ENCODE data around the gene FAAH. TPM values are rescaled to one million over a fixed set of nuclear protein-coding genes. Genes with fewer than 3 reads are reported as not detected.

The FAAH gene
- total RNA-seq, 1 experiment from 2014 or later = 38.6 TPM

GRCh38 chr1:46444466-46444865 is 50.3 kb downstream of the FAAH start (continued):
- TF ChIP-seq, protein P1, sequence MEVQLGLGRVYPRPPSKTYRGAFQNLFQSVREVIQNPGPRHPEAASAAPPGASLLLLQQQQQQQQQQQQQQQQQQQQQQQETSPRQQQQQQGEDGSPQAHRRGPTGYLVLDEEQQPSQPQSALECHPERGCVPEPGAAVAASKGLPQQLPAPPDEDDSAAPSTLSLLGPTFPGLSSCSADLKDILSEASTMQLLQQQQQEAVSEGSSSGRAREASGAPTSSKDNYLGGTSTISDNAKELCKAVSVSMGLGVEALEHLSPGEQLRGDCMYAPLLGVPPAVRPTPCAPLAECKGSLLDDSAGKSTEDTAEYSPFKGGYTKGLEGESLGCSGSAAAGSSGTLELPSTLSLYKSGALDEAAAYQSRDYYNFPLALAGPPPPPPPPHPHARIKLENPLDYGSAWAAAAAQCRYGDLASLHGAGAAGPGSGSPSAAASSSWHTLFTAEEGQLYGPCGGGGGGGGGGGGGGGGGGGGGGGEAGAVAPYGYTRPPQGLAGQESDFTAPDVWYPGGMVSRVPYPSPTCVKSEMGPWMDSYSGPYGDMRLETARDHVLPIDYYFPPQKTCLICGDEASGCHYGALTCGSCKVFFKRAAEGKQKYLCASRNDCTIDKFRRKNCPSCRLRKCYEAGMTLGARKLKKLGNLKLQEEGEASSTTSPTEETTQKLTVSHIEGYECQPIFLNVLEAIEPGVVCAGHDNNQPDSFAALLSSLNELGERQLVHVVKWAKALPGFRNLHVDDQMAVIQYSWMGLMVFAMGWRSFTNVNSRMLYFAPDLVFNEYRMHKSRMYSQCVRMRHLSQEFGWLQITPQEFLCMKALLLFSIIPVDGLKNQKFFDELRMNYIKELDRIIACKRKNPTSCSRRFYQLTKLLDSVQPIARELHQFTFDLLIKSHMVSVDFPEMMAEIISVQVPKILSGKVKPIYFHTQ (CRISPR knock-in tag; IDR thresholded peaks at IDR 0.05) = no peak
- TF ChIP-seq CREM (CRISPR knock-in tag; IDR thresholded peaks at IDR 0.05) (no peak), SOX15 (CRISPR knock-in tag; IDR thresholded peaks at IDR 0.05) (no peak), E2F4 (CRISPR knock-in tag; IDR thresholded peaks at IDR 0.05; ENCODE audit: borderline replicate concordance, low read depth) (no peak), ZNF416 (CRISPR knock-in tag; IDR thresholded peaks at IDR 0.05) (no peak), NR2C2 (CRISPR knock-in tag; IDR thresholded peaks at IDR 0.05) (no peak), OVOL2 (CRISPR knock-in tag; IDR thresholded peaks at IDR 0.05; ENCODE audit: borderline replicate concordance) (no peak)

- CTCF ChIA-PET = interaction anchor here (0.5 to 3.9 kb wide), 27 partner anchors 8 to 226 kb away, joined by 3 to 241 read pairs (median 16); partner anchors contain the start of genes DMBX1, KNCN, MKNK1 and MOB3C
These were observed 51.7 kb downstream of the FAAH start for GRCh38 chr1:46445773-46446256.

More at GRCh38 chr1:46445773-46446256, 51.7 kb downstream of the FAAH start:
- POLR2A ChIA-PET = interaction anchor here (1.7 kb wide), 1 partner anchor 35 kb away, joined by 5 read pairs; no protein-coding TSS in a partner anchor
- Mint-ChIP-seq H3K36me3 (no peaks in the 10 kb centered on the region), H3K4me1 (peaks cover 43% of the 10 kb centered on the region), H3K27ac (no peak overlapping the region), H3K4me3 (no peak overlapping the region), H3K9me3 (no peaks in the 10 kb centered on the region), H3K27me3 (ENCODE audit: low read depth) (peaks cover 79% of the 10 kb centered on the region)
- TF ChIP-seq E2F1 (CRISPR knock-in tag; IDR thresholded peaks at IDR 0.05) (no peak), GABPB1 (CRISPR knock-in tag; IDR thresholded peaks at IDR 0.05) (no peak), E2F5 (CRISPR knock-in tag; IDR thresholded peaks at IDR 0.05) (no peak), HMGA2 (CRISPR knock-in tag; IDR thresholded peaks at IDR 0.05) (no peak), MXD4 (CRISPR knock-in tag; IDR thresholded peaks at IDR 0.05; ENCODE audit: borderline replicate concordance) (no peak), ZSCAN18 (CRISPR knock-in tag; IDR thresholded peaks at IDR 0.05) (no peak), SMAD3 (CRISPR knock-in tag; IDR thresholded peaks at IDR 0.05; ENCODE audit: borderline replicate concordance) (no peak)
- TF ChIP-seq, protein P2, sequence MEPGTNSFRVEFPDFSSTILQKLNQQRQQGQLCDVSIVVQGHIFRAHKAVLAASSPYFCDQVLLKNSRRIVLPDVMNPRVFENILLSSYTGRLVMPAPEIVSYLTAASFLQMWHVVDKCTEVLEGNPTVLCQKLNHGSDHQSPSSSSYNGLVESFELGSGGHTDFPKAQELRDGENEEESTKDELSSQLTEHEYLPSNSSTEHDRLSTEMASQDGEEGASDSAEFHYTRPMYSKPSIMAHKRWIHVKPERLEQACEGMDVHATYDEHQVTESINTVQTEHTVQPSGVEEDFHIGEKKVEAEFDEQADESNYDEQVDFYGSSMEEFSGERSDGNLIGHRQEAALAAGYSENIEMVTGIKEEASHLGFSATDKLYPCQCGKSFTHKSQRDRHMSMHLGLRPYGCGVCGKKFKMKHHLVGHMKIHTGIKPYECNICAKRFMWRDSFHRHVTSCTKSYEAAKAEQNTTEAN (CRISPR knock-in tag; IDR thresholded peaks at IDR 0.05) = no peak
- TF ChIP-seq, protein P3, sequence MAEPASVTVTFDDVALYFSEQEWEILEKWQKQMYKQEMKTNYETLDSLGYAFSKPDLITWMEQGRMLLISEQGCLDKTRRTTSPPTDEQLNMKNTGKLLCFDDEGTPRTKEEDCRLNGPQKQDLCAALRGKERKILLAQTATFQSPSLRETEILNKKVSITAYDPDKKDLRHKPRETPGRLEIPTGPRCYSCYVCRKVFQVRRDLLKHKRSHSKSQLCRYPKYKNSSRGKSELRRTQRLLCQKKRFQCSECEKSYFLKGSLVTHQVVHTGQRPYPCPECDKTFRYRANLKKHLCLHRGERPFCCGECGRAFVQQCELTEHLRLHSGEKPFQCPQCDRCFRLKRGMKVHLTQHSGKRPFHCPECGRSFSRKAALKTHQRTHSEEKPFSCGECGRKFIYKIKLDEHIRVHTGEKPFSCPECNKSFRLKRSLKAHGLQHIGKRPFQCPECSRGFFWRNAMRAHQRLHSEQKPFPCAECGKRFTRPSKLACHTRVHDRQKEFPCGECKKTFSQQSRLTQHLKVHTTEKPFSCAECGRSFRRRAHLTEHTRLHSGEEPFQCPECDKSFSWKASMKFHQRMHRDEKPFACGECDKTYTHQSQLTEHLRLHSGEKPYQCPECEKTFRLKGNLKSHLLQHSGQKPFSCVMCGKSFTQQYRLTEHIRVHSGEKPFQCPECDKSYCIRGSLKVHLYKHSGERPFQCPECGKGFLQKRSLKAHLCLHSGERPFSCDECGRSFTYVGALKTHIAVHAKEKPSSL (CRISPR knock-in tag; conservative IDR thresholded peaks at IDR 0.05) = no peak
- TF ChIP-seq, protein P4, sequence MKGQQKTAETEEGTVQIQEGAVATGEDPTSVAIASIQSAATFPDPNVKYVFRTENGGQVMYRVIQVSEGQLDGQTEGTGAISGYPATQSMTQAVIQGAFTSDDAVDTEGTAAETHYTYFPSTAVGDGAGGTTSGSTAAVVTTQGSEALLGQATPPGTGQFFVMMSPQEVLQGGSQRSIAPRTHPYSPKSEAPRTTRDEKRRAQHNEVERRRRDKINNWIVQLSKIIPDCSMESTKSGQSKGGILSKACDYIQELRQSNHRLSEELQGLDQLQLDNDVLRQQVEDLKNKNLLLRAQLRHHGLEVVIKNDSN (CRISPR knock-in tag; IDR thresholded peaks at IDR 0.05) = no peak
- DNase-seq (ENCODE audit: low spot score) (no peak), ATAC-seq (no peak)

Data from WTC11 (cell line).